HEK293T (cell line): ENCODE data around the gene SMG6.

Experiments used
- ELF4 ChIP-seq: fragments of 450-650 bp; IDR thresholded peaks from 2 replicates; pipeline ENCODE4 v1.6.1; 2017; ENCODE audit warnings: antibody characterized with exemption
- FOXK2 ChIP-seq: fragments of 450-650 bp; IDR thresholded peaks from 2 replicates; pipeline ENCODE4 v1.6.1; 2016; ENCODE audit warnings: mild to moderate bottlenecking
- FOXM1 ChIP-seq: fragments of 450-650 bp; IDR thresholded peaks from 2 replicates; pipeline ENCODE4 v1.6.1; 2017; ENCODE audit warnings: mild to moderate bottlenecking, borderline replicate concordance
- LEF1 ChIP-seq: fragments of 450-650 bp; IDR thresholded peaks from 2 replicates; pipeline ENCODE4 v1.6.1; 2017; ENCODE audit warnings: mild to moderate bottlenecking, borderline replicate concordance
- PKNOX1 ChIP-seq: fragments of 450-650 bp; IDR thresholded peaks from 2 replicates; pipeline ENCODE4 v1.6.1; 2016
- SP1 ChIP-seq: fragments of 450-650 bp; IDR thresholded peaks from 2 replicates; pipeline ENCODE4 v1.6.1; 2017
- SUZ12 ChIP-seq: fragments of 450-650 bp; IDR thresholded peaks from 2 replicates; pipeline ENCODE4 v1.6.1; 2016; ENCODE audit warnings: mild to moderate bottlenecking
- TARDBP ChIP-seq: fragments of 450-650 bp; IDR thresholded peaks from 2 replicates; pipeline ENCODE4 v1.6.1; 2016
- ZNF384 ChIP-seq: fragments of 450-650 bp; IDR thresholded peaks from 2 replicates; pipeline ENCODE4 v1.6.1; 2016

GRCh38 chr17:2317796-2318195, 14.2 kb upstream of the SMG6 start:
- TF ChIP-seq SP1, result no peak
- no peak for TF ChIP-seq ELF4
- TF ChIP-seq SUZ12, result no peak
- no peak for TF ChIP-seq LEF1
- no peak for TF ChIP-seq PKNOX1
- TF ChIP-seq FOXK2, result no peak
- TF ChIP-seq ZNF384, result no peak
- TF ChIP-seq FOXM1, result no peak
- no peak for TF ChIP-seq TARDBP
